A549 (cell line): ENCODE results near the gene GRAMD2B. TPM values are rescaled to one million over a fixed set of nuclear protein-coding genes. Genes with fewer than 3 reads are reported as not detected.

ENCODE experiments used
- ATAC-seq, 2 experiments: fragments of 200-7000 bp in 1 of 2; fragments of >200 bp in 1 of 2; cut with Nextera tagmentation in 1 of 2; cut with Tn5 transposase in 1 of 2; 3 replicates each; pipeline versions ENCODE4 v1.8.0 to v1.9.1; 2018 to 2020; ENCODE audit warnings: mild to moderate bottlenecking in 1 of 2, moderate library complexity in 1 of 2
- CTCF ChIA-PET: fragments of 300-600 bp; sonication (Branson Sonifier 250); formaldehyde crosslinking; extraction: SDS; loops from one replicate; lab custom pipeline; 2021; ENCODE audit warnings: antibody characterized with exemption, inconsistent platforms; lab: Yijun Ruan, JAX
- POLR2A ChIA-PET: fragments of 350-600 bp; formaldehyde crosslinking; extraction: SDS; loops from one replicate; lab custom pipeline; 2021; ENCODE audit warnings: antibody characterized with exemption, inconsistent platforms; lab: Yijun Ruan, JAX
- DNase-seq, 2 experiments: peaks; one replicate each; pipeline versions ENCODE4 v3.0.0 to v3.0.0-alpha.2; 2011 to 2016; ENCODE audit warnings: low read depth in 1 of 2, low spot score in 1 of 2
- FAIRE-seq: peaks from 2 replicates; lab custom pipeline; 2011; peaks lifted over from hg19 to GRCh38; lab: Jason Lieb, UNC
- H3K27ac ChIP-seq, 2 experiments: fragments of >200 bp; sonication (Bioruptor Twin); formaldehyde crosslinking; 3 replicates each; pipeline ENCODE4 v1.5.1; 2016 to 2017
- H3K4me1 ChIP-seq: fragments of >200 bp; sonication (Bioruptor Twin); formaldehyde crosslinking; 3 replicates; pipeline ENCODE4 v1.6.1; 2016
- H3K4me2 ChIP-seq: fragments of >200 bp; sonication (Bioruptor Twin); formaldehyde crosslinking; 3 replicates; pipeline ENCODE4 v1.6.1; 2016
- H3K4me3 ChIP-seq: fragments of >200 bp; sonication (Bioruptor Twin); formaldehyde crosslinking; 3 replicates; pipeline ENCODE4 v1.5.1; 2016
- H3K9me3 ChIP-seq: fragments of >200 bp; sonication (Bioruptor Twin); formaldehyde crosslinking; 3 replicates; pipeline ENCODE4 v1.6.1; 2016
- BCL3 ChIP-seq: fragments of >200 bp; sonication (Bioruptor Twin); formaldehyde crosslinking; IDR thresholded peaks from 3 replicates; pipeline ENCODE4 v1.6.1; 2016
- BHLHE40 ChIP-seq: IDR thresholded peaks from 2 replicates; pipeline ENCODE4 v1.6.1; 2012; ENCODE audit warnings: low read depth, low read length, inconsistent platforms
- CEBPB ChIP-seq, 2 experiments: fragments of >200 bp in 1 of 2; sonication (Bioruptor Twin) in 1 of 2; formaldehyde crosslinking in 1 of 2; IDR thresholded peaks; 2 replicates each; pipeline ENCODE4 v1.6.1; 2012 to 2016
- CHD2 ChIP-seq: fragments of 150-350 bp; IDR thresholded peaks from 2 replicates; pipeline ENCODE4 v1.6.1; 2014; ENCODE audit warnings: low read length; ENCODE audit not compliant: partially characterized antibody
- CHD4 ChIP-seq: fragments of 200-600 bp; sonication (generic); IDR thresholded peaks from 2 replicates; pipeline ENCODE4 v1.6.1; 2016; ENCODE audit warnings: antibody characterized with exemption, mild to moderate bottlenecking, borderline replicate concordance
- CTCF ChIP-seq: fragments of >200 bp; sonication (Bioruptor Twin); formaldehyde crosslinking; IDR thresholded peaks from 3 replicates; pipeline ENCODE4 v1.5.1; 2016
- ESRRA ChIP-seq: fragments of 150-350 bp; IDR thresholded peaks from 2 replicates; pipeline ENCODE4 v1.6.1; 2014; ENCODE audit warnings: mild to moderate bottlenecking, low read length, borderline replicate concordance
- FOSL2 ChIP-seq, 2 experiments: fragments of 450-650 bp in 1 of 2; fragments of >200 bp in 1 of 2; sonication (Bioruptor Twin) in 1 of 2; formaldehyde crosslinking; IDR thresholded peaks; 2 replicates each; pipeline versions ENCODE4 v1.5.0 to v1.6.1; 2016 to 2020; ENCODE audit warnings: mild to moderate bottlenecking in 1 of 2, moderate library complexity in 1 of 2
- HDAC2 ChIP-seq: fragments of 200-600 bp; sonication (generic); IDR thresholded peaks from 2 replicates; pipeline ENCODE4 v1.6.1; 2016
- HEYL ChIP-seq: fragments of 250-450 bp; sonication (Bioruptor Pico); IDR thresholded peaks from 2 replicates; pipeline ENCODE4 v1.8.0; 2021; ENCODE audit warnings: mild to moderate bottlenecking, moderate library complexity
- HMGXB4 ChIP-seq: fragments of 250-450 bp; sonication (Bioruptor Pico); IDR thresholded peaks from 2 replicates; pipeline ENCODE4 v1.5.0; 2021; ENCODE audit warnings: mild to moderate bottlenecking, moderate library complexity, borderline replicate concordance
- HOXB13 ChIP-seq: fragments of 250-450 bp; sonication (Bioruptor Pico); IDR thresholded peaks from 2 replicates; pipeline ENCODE4 v1.5.0; 2020; ENCODE audit warnings: low read depth, mild to moderate bottlenecking, moderate library complexity
- MAFK ChIP-seq: fragments of 450-650 bp; IDR thresholded peaks from 2 replicates; pipeline ENCODE4 v1.6.1; 2014; ENCODE audit not compliant: partially characterized antibody
- MAX ChIP-seq: IDR thresholded peaks from 2 replicates; pipeline ENCODE4 v1.6.1; 2012
- MAZ ChIP-seq: fragments of 150-350 bp; IDR thresholded peaks from 2 replicates; pipeline ENCODE4 v1.6.1; 2014; ENCODE audit warnings: antibody characterized with exemption, low read depth, low read length, borderline replicate concordance
- NR3C1 ChIP-seq: fragments of >200 bp; sonication (Bioruptor Twin); formaldehyde crosslinking; IDR thresholded peaks from 3 replicates; pipeline ENCODE4 v1.6.1; 2017
- RAD21 ChIP-seq, 2 experiments: fragments of >200 bp in 1 of 2; sonication (Bioruptor Twin) in 1 of 2; formaldehyde crosslinking in 1 of 2; IDR thresholded peaks in 1 of 2; conservative IDR thresholded peaks in 1 of 2; 2 replicates in 1 of 2; 3 replicates in 1 of 2; pipeline ENCODE4 v1.6.1; 2012 to 2018; ENCODE audit warnings: inconsistent platforms in 1 of 2
- RARB ChIP-seq: fragments of 250-450 bp; sonication (Bioruptor Pico); IDR thresholded peaks from 2 replicates; pipeline ENCODE4 v1.8.0; 2021; ENCODE audit warnings: mild to moderate bottlenecking, moderate library complexity
- RFX5 ChIP-seq: fragments of 450-650 bp; IDR thresholded peaks from 2 replicates; pipeline ENCODE4 v1.7.1; 2014; ENCODE audit warnings: antibody characterized with exemption, mild to moderate bottlenecking, moderate library complexity
- RNF2 ChIP-seq: fragments of 200-600 bp; sonication (generic); IDR thresholded peaks from 2 replicates; pipeline ENCODE4 v1.6.1; 2016; ENCODE audit warnings: low read depth, mild to moderate bottlenecking, antibody characterized with exemption, moderate library complexity, borderline replicate concordance
- SREBF2 ChIP-seq: fragments of 450-650 bp; IDR thresholded peaks from 2 replicates; pipeline ENCODE4 v1.6.1; 2014; ENCODE audit warnings: mild to moderate bottlenecking, moderate library complexity
- TP53 ChIP-seq: fragments of 250-450 bp; sonication (Bioruptor Pico); IDR thresholded peaks from 2 replicates; pipeline ENCODE4 v1.5.0; 2021; ENCODE audit warnings: mild to moderate bottlenecking, moderate library complexity
- ZC3H11A ChIP-seq: fragments of 450-650 bp; IDR thresholded peaks from 2 replicates; pipeline ENCODE4 v1.6.1; 2014; ENCODE audit warnings: antibody characterized with exemption, mild to moderate bottlenecking
- ZFP36 ChIP-seq: fragments of 450-650 bp; IDR thresholded peaks from 2 replicates; pipeline ENCODE4 v1.6.1; 2014; ENCODE audit warnings: borderline replicate concordance; ENCODE audit not compliant: partially characterized antibody
- ZNF302 ChIP-seq: fragments of 250-450 bp; sonication (Bioruptor Pico); IDR thresholded peaks from 2 replicates; pipeline ENCODE4 v1.9.0; 2021; ENCODE audit warnings: inconsistent platforms, mild to moderate bottlenecking, moderate library complexity
- WGBS: methylation state at CpG from one replicate; pipeline ENCODE4 v1.1.6; 2017; ENCODE audit errors: missing lambda C conversion rate; 5-methylcytosine and 5-hydroxymethylcytosine counted together
- polyA plus RNA-seq, 4 experiments: library from polyadenylated mRNA; depleted of rRNA in 3 of 4; stranded (reverse); fragments of >200 nt; fragmentation: RNase III in 1 of 4; extraction: RNeasy Plus Mini Kit Qiagen cat#74134 plus additional on column Dnase treatment in 1 of 4; gene quantifications; 2 replicates in 3 of 4; 3 replicates in 1 of 4; pipeline ENCODE4 v1.2.3, GENCODE V29; 2011 to 2017

GRAMD2B gene
- polyA plus RNA-seq, 2 of the 4 experiments (the other 2 are of a cell fraction) = 1.0 to 1.2 TPM

- TF ChIP-seq CTCF = no peak
- TF ChIP-seq RNF2 = no peak
- no peak for TF ChIP-seq RFX5
These were observed 54.3 kb downstream of the GRAMD2B start (continued) for GRCh38 chr5:126477294-126478117.

- WGBS = 77% methylated on average over 2 of the region's 2 CpGs
- Histone ChIP-seq H3K4me1 (no peaks in the 10 kb centered on the region), H3K27ac (no peak overlapping the region), H3K4me3 (no peak overlapping the region), H3K4me2 (no peak overlapping the region), H3K9me3 (no peaks in the 10 kb centered on the region)
- POLR2A ChIA-PET = no interaction called here
- TF ChIP-seq RARB (CRISPR knock-in tag) = no peak
- no peak for TF ChIP-seq HEYL (CRISPR knock-in tag)
- TF ChIP-seq RAD21 (conservative IDR thresholded peaks at IDR 0.05 in 1 of 2, IDR thresholded peaks at IDR 0.05 in 1 of 2) = no peak
- no peak for TF ChIP-seq HOXB13
- no peak for TF ChIP-seq MAFK
- TF ChIP-seq CTCF = no peak
- no peak for TF ChIP-seq SREBF2
- no peak for TF ChIP-seq NR3C1
- TF ChIP-seq BCL3 = no peak
- TF ChIP-seq MAZ = no peak
- no peak for TF ChIP-seq MAX
- no peak for TF ChIP-seq ESRRA
- no peak for TF ChIP-seq ZFP36
- ATAC-seq = no peak
- FAIRE-seq = no peak
- CTCF ChIA-PET = interaction anchor here (1.6 kb wide), 1 partner anchor 126 kb away, joined by 3 read pairs; no protein-coding TSS in a partner anchor
- no peak for DNase-seq
These were observed 56.6 kb downstream of the GRAMD2B start for GRCh38 chr5:126479810-126480209.

- no peaks in the 10 kb centered on the region for H3K9me3 ChIP-seq
- no peak for TF ChIP-seq CHD4
- TF ChIP-seq ZC3H11A = no peak
- no peak for TF ChIP-seq TP53 (CRISPR knock-in tag)
- TF ChIP-seq BHLHE40 = no peak
- TF ChIP-seq HDAC2 = no peak
- TF ChIP-seq HMGXB4 (CRISPR knock-in tag) = no peak
- TF ChIP-seq CEBPB (IDR thresholded peaks at IDR 0.05) = no peak
- no peak for TF ChIP-seq MAZ
- TF ChIP-seq CHD2 = no peak
- TF ChIP-seq ZFP36 = no peak
- no peak for TF ChIP-seq FOSL2 (IDR thresholded peaks at IDR 0.05)
- no peak for TF ChIP-seq FOSL2 (CRISPR knock-in tag; IDR thresholded peaks at IDR 0.05)
- TF ChIP-seq ZNF302 = no peak
- TF ChIP-seq RFX5 = no peak
- no peak for TF ChIP-seq BCL3
- no peak for TF ChIP-seq NR3C1
- TF ChIP-seq RARB (CRISPR knock-in tag) = no peak
- DNase-seq = no peak
- FAIRE-seq = no peak
- no peaks in the 10 kb centered on the region for H3K4me1 ChIP-seq
- H3K27ac ChIP-seq = no peak overlapping the region
- ChIA-PET CTCF (no interaction called here), POLR2A (no interaction called here)
- H3K4me2 ChIP-seq = no peak overlapping the region
- no peak for ATAC-seq
- H3K4me3 ChIP-seq = no peak overlapping the region
These were observed 57.6 kb downstream of the GRAMD2B start for GRCh38 chr5:126480824-126481223.
